H1 (cell line): ENCODE measurements around the gene G6PC3. TPM values are rescaled to one million over a fixed set of nuclear protein-coding genes. Genes with fewer than 3 reads are reported as not detected.

Experiments
- CTCF ChIA-PET: fragments of 300-600 bp; sonication (Branson Sonifier 250); formaldehyde crosslinking; loops from one replicate; lab custom pipeline; 2021; ENCODE audit not compliant: partially characterized antibody; lab: Charles Lee
- POLR2A ChIA-PET: fragments of 300-600 bp; sonication (Branson Sonifier 250); formaldehyde crosslinking; loops from one replicate; lab custom pipeline; 2021; ENCODE audit warnings: inconsistent platforms; ENCODE audit not compliant: partially characterized antibody; lab: Charles Lee
- DNase-seq, 2 experiments: peaks; one replicate each; pipeline versions ENCODE4 v3.0.0 to v3.0.0-alpha.2; 2010 to 2022; ENCODE audit warnings: low spot score in 2 of 2, low read depth in 1 of 2, mixed read lengths in 1 of 2
- FAIRE-seq: peaks from 2 replicates; lab custom pipeline; 2011; peaks lifted over from hg19 to GRCh38; lab: Jason Lieb, UNC
- H2AFZ ChIP-seq: 2 replicates; pipeline ENCODE4 v1.8.1; 2012; ENCODE audit warnings: low read length, inconsistent platforms
- H2AK5ac ChIP-seq: 2 replicates; pipeline ENCODE4 v1.6.1; 2013; ENCODE audit warnings: low read depth, low read length
- H2BK120ac ChIP-seq: replicated peaks from 2 replicates; pipeline ENCODE3; 2013; ENCODE audit warnings: low read depth, low read length, inconsistent platforms
- H2BK12ac ChIP-seq: 2 replicates; pipeline ENCODE4 v1.6.1; 2013; ENCODE audit warnings: low read depth, low read length
- H2BK15ac ChIP-seq: 2 replicates; pipeline ENCODE4 v1.6.1; 2013; ENCODE audit warnings: low read length
- H2BK20ac ChIP-seq: 2 replicates; pipeline ENCODE4 v1.6.1; 2013; ENCODE audit warnings: low read length
- H2BK5ac ChIP-seq: 2 replicates; pipeline ENCODE4 v1.6.1; 2013; ENCODE audit warnings: low read depth, low read length
- H3K14ac ChIP-seq: 2 replicates; pipeline ENCODE4 v1.6.1; 2013; ENCODE audit warnings: inconsistent platforms; ENCODE audit not compliant: insufficient read length
- H3K18ac ChIP-seq: 2 replicates; pipeline ENCODE4 v1.6.1; 2013; ENCODE audit warnings: low read length; ENCODE audit errors: extremely low read depth
- H3K23ac ChIP-seq: 2 replicates; pipeline ENCODE4 v1.6.1; 2013; ENCODE audit warnings: inconsistent platforms; ENCODE audit not compliant: insufficient read length
- H3K23me2 ChIP-seq: 2 replicates; pipeline ENCODE4 v1.6.1; 2013; ENCODE audit warnings: low read depth, low read length
- H3K27ac ChIP-seq: 2 replicates; pipeline ENCODE4 v1.6.1; 2011; ENCODE audit warnings: low read depth, low read length, inconsistent platforms
- H3K27me3 ChIP-seq, 4 experiments: replicated peaks in 1 of 4; 1 replicate in 1 of 4; 2 replicates in 3 of 4; pipeline versions ENCODE4 v1.6.1 to v1.8.1; 2011 to 2013; ENCODE audit warnings: low read length in 3 of 4, mild to moderate bottlenecking in 3 of 4, inconsistent platforms in 2 of 4, mixed read lengths in 2 of 4, moderate library complexity in 1 of 4; ENCODE audit not compliant: control insufficient read depth in 3 of 4, insufficient read depth in 3 of 4; ENCODE audit errors: extremely low read depth in 1 of 4
- H3K36me3 ChIP-seq, 4 experiments: 2 replicates each; pipeline versions ENCODE4 v1.6.1 to v1.8.1; 2011 to 2013; ENCODE audit warnings: mild to moderate bottlenecking in 4 of 4, low read length in 3 of 4, moderate library complexity in 2 of 4, control low read depth in 1 of 4, inconsistent platforms in 1 of 4; ENCODE audit not compliant: insufficient read depth in 4 of 4, control insufficient read depth in 2 of 4
- H3K4ac ChIP-seq: replicated peaks from 2 replicates; pipeline ENCODE3; 2013; ENCODE audit warnings: low read length, low read depth, mixed read lengths, inconsistent platforms; ENCODE audit not compliant: insufficient read length
- H3K4me1 ChIP-seq, 4 experiments: replicated peaks in 1 of 4; 1 replicate in 1 of 4; 2 replicates in 3 of 4; pipeline versions ENCODE4 v1.6.1 to v1.8.1; 2011 to 2013; ENCODE audit warnings: low read length in 3 of 4, inconsistent platforms in 2 of 4, mixed read lengths in 1 of 4; ENCODE audit not compliant: insufficient read depth in 4 of 4, control insufficient read depth in 3 of 4
- H3K4me2 ChIP-seq, 2 experiments: 2 replicates each; pipeline versions ENCODE4 v1.6.1 to v1.8.1; 2011 to 2013; ENCODE audit warnings: low read depth in 2 of 2, low read length in 2 of 2, control low read depth in 1 of 2, inconsistent platforms in 1 of 2, mild to moderate bottlenecking in 1 of 2; ENCODE audit not compliant: insufficient read depth in 1 of 2
- H3K4me3 ChIP-seq, 4 experiments: fragments of 200-600, 300-600 bp in 1 of 4; sonication (generic), shearing (Covaris generic), sonication (Bioruptor Twin) in 1 of 4; 2 replicates each; pipeline versions ENCODE4 v1.5.1 to v1.8.1; 2011 to 2016; ENCODE audit warnings: low read length in 4 of 4, low read depth in 3 of 4, control low read depth in 2 of 4, inconsistent platforms in 2 of 4, mild to moderate bottlenecking in 2 of 4, mixed read lengths in 1 of 4, moderate library complexity in 1 of 4; ENCODE audit not compliant: insufficient read depth in 2 of 4; ENCODE audit errors: extremely low read depth in 1 of 4
- H3K56ac ChIP-seq: replicated peaks from 2 replicates; pipeline ENCODE3; 2013; ENCODE audit warnings: low read depth, mild to moderate bottlenecking, mixed read lengths, low read length, inconsistent platforms; ENCODE audit not compliant: insufficient read length
- H3K79me1 ChIP-seq: 2 replicates; pipeline ENCODE4 v1.6.1; 2013; ENCODE audit warnings: low read depth, low read length, control low read depth
- H3K79me2 ChIP-seq, 2 experiments: 2 replicates each; pipeline versions ENCODE4 v1.6.1 to v1.8.1; 2012 to 2013; ENCODE audit warnings: low read length in 2 of 2, mild to moderate bottlenecking in 2 of 2, inconsistent platforms in 1 of 2; ENCODE audit not compliant: insufficient read depth in 2 of 2, control insufficient read depth in 1 of 2
- H3K9ac ChIP-seq, 4 experiments: replicated peaks in 1 of 4; 1 replicate in 1 of 4; 2 replicates in 3 of 4; pipeline versions ENCODE4 v1.6.1 to v1.8.1; 2011 to 2013; ENCODE audit warnings: low read depth in 3 of 4, low read length in 3 of 4, control low read depth in 2 of 4, mild to moderate bottlenecking in 2 of 4, moderate library complexity in 2 of 4, inconsistent platforms in 1 of 4; ENCODE audit errors: extremely low read depth in 1 of 4
- H3K9me3 ChIP-seq, 2 experiments: 2 replicates each; pipeline versions ENCODE4 v1.6.1 to v1.8.1; 2012 to 2013; ENCODE audit warnings: mild to moderate bottlenecking in 2 of 2, moderate library complexity in 2 of 2, control low read depth in 1 of 2, inconsistent platforms in 1 of 2, low read depth in 1 of 2, low read length in 1 of 2, mixed read lengths in 1 of 2; ENCODE audit not compliant: insufficient read depth in 2 of 2
- H4K20me1 ChIP-seq, 2 experiments: replicated peaks in 1 of 2; 2 replicates each; pipeline versions ENCODE3 to v1.8.1; 2011 to 2013; ENCODE audit warnings: inconsistent platforms in 2 of 2, low read length in 2 of 2, mild to moderate bottlenecking in 1 of 2; ENCODE audit not compliant: insufficient read depth in 2 of 2, control insufficient read depth in 1 of 2
- H4K5ac ChIP-seq: 2 replicates; pipeline ENCODE4 v1.6.1; 2013; ENCODE audit warnings: low read length, low read depth, mixed read lengths, inconsistent platforms; ENCODE audit not compliant: insufficient read length
- H4K8ac ChIP-seq: 2 replicates; pipeline ENCODE4 v1.8.0; 2013; ENCODE audit warnings: mild to moderate bottlenecking, moderate library complexity, low read length, inconsistent platforms; ENCODE audit not compliant: insufficient read depth; ENCODE audit errors: extremely low read depth
- H4K91ac ChIP-seq: replicated peaks from 2 replicates; pipeline ENCODE3; 2013; ENCODE audit warnings: low read length, mixed read lengths, inconsistent platforms; ENCODE audit not compliant: insufficient read length
- CTBP2 ChIP-seq: IDR thresholded peaks from 2 replicates; pipeline ENCODE4 v1.7.0; 2011; ENCODE audit warnings: borderline replicate concordance, mild to moderate bottlenecking, moderate library complexity, mixed read lengths, low read length; ENCODE audit not compliant: insufficient read depth, insufficient read length
- POLR2AphosphoS5 ChIP-seq: IDR thresholded peaks from 2 replicates; pipeline ENCODE4 v1.6.1; 2011; ENCODE audit warnings: low read depth, low read length
- WGBS, 2 experiments: shearing (Covaris generic) in 1 of 2; methylation state at CpG; one replicate each; pipeline versions ENCODE4 v1.1.6 to v1.1.7; 2013 to 2015; ENCODE audit warnings: low lambda C conversion rate in 2 of 2, mixed read lengths in 2 of 2, inconsistent platforms in 1 of 2, low coverage in 1 of 2, missing lambda C conversion rate in 1 of 2; ENCODE audit not compliant: insufficient replicate concordance in 2 of 2, insufficient coverage in 1 of 2, insufficient read length in 1 of 2; ENCODE audit errors: extremely low coverage in 1 of 2, missing lambda C conversion rate in 1 of 2; 5-methylcytosine and 5-hydroxymethylcytosine counted together
- polyA plus RNA-seq, 7 experiments: library from polyadenylated mRNA; depleted of rRNA in 3 of 7; stranded (reverse) in 5 of 7; unstranded in 2 of 7; fragments of >200 nt in 5 of 7; fragments of 200-250 nt in 2 of 7; gene quantifications; 1 replicate in 5 of 7; 2 replicates in 1 of 7; 4 replicates in 1 of 7; pipeline versions ENCODE4 v1.2.1 to v1.2.3, GENCODE V29; 2011 to 2013; ENCODE audit warnings: missing spikeins in 2 of 7, mixed read lengths in 2 of 7
- total RNA-seq: library from RNA; stranded (reverse); fragmentation: NEBNext Ultra II Directional; extraction: Animal tissue kit (Norgen Biotek cat#: 25700); gene quantifications from 2 replicates; pipeline ENCODE4 v1.2.1, GENCODE V29; 2021

The G6PC3 gene
- total and polyA plus RNA-seq, 2 of the 8 experiments (the other 6 are each of a cell fraction or from before 2014, with no cell fraction given): 104 to 343 TPM

DNA sequence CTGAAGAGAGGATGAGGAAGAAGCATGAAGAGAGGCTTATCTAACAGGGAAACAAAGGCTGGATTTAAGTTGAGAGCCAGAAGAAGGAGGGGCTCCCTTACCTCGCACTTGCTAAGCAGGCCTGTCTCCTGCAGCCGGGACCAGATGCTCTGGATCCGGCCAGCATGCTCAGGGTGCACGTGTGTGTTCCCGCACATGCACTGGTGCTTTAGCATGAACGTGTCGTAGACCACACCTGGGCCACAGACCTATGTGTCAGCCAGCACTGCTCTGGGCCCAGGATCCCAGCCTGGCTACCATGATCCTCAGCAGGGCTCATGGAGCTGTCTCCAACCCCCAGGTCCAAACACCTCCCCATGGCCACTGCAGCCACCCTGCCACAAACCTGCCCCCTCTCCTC, 14.4 kb downstream of the G6PC3 start:
- no peaks in the 10 kb centered on the region for H3K9me3 ChIP-seq
- H3K4me3 ChIP-seq: no peak overlapping the region
- no peak overlapping the region for H3K9ac ChIP-seq
- H2BK5ac ChIP-seq: 0 out of 2 replicates have a peak overlapping the region, but pooled peaks have one; percentile 4
- no peak overlapping the region; the same call in 1 of the 2 replicates for H4K8ac ChIP-seq
- H3K36me3 ChIP-seq: peaks cover 8 to 17% (median 12%) of the 10 kb centered on the region in 4 experiments; a peak in 7 of 8 replicates
- H2BK12ac ChIP-seq: peak overlapping the region; percentile 40; the same call in 1 of the 2 replicates
- H2BK15ac ChIP-seq: peak overlapping the region; percentile 83; the same call in 1 of the 2 replicates
- no peak for DNase-seq
- H3K27ac ChIP-seq: no peak overlapping the region
- no peaks in the 10 kb centered on the region for H3K27me3 ChIP-seq
- no peak overlapping the region for H3K56ac ChIP-seq
- WGBS, 2 experiments: 84% methylated on average over 7 of the region's 7 CpGs; no CpG with 5 or more reads in 1 of the 2 experiments
- H4K5ac ChIP-seq: no peak overlapping the region
- peaks cover 4% of the 10 kb centered on the region; the same call in 1 of the 2 replicates for H3K23me2 ChIP-seq
- no peak overlapping the region for H2BK20ac ChIP-seq
- no peak overlapping the region for H4K91ac ChIP-seq
- no peak overlapping the region for H2BK120ac ChIP-seq
- ChIA-PET POLR2A (interaction anchor here (0.6 to 5.7 kb wide), 5 partner anchors 11 to 24 kb away, joined by 4 to 33 read pairs (median 14); partner anchors contain the start of genes G6PC3 and LSM12), CTCF (interaction anchor here (0.9 to 34.4 kb wide), 11 partner anchors 8 to 84 kb away, joined by 3 to 638 read pairs (median 9); partner anchors contain the start of genes ASB16, G6PC3, HDAC5 and LSM12)
- TF ChIP-seq POLR2AphosphoS5 (peak; percentile 39; the same call in 1 of the 2 replicates), CTBP2 (no peak)
- peaks cover 3 to 18% (median 12%) of the 10 kb centered on the region in 4 experiments for H3K4me1 ChIP-seq
- no peak overlapping the region for H3K4ac ChIP-seq
- peaks cover 5% of the 10 kb centered on the region for H3K79me1 ChIP-seq
- no peak overlapping the region for H3K23ac ChIP-seq
- no peaks in the 10 kb centered on the region for H3K79me2 ChIP-seq
- no peak overlapping the region for H2AFZ ChIP-seq
- H3K18ac ChIP-seq: no peak overlapping the region
- H3K14ac ChIP-seq: no peak overlapping the region
- no peak overlapping the region for H2AK5ac ChIP-seq
- H4K20me1 ChIP-seq: peaks cover 0 to 8% of the 10 kb centered on the region in 2 experiments
- no peak for FAIRE-seq
- H3K4me2 ChIP-seq: no peak overlapping the region
